Retinal pigment epithelial cell (primary cell): ENCODE data around the gene ANKS1A.
A peak's percentile ranks its signal among the peaks of the same experiment; 100 is the strongest.
"Not testable (repeated sequence)": the region's sequence is repeated elsewhere in the genome, so short reads cannot be mapped to it uniquely, and the experiment has no call there.

ENCODE experiments used
- DNase-seq: peaks from one replicate; pipeline ENCODE4 v3.0.0-alpha.2; 2010; ENCODE audit warnings: low read depth
- H3K4me3 ChIP-seq: 2 replicates; pipeline ENCODE4 v1.5.1; 2011; ENCODE audit warnings: mild to moderate bottlenecking, low read length, control low read depth, moderate library complexity
- TF ChIP-seq, protein P1 (sequence below): conservative IDR thresholded peaks from 2 replicates; pipeline ENCODE4 v1.5.1; 2011; ENCODE audit warnings: low read depth, low read length, control low read depth, inconsistent platforms

Gene ANKS1A

GRCh38 chr6:34888874-34889555 lies at the start of gene ANKS1A:
Gene ANKS1A (plus strand): TSS chr6:34889255. CDS start chr6:34889403, 148 bp downstream.
- TF ChIP-seq, protein P1, sequence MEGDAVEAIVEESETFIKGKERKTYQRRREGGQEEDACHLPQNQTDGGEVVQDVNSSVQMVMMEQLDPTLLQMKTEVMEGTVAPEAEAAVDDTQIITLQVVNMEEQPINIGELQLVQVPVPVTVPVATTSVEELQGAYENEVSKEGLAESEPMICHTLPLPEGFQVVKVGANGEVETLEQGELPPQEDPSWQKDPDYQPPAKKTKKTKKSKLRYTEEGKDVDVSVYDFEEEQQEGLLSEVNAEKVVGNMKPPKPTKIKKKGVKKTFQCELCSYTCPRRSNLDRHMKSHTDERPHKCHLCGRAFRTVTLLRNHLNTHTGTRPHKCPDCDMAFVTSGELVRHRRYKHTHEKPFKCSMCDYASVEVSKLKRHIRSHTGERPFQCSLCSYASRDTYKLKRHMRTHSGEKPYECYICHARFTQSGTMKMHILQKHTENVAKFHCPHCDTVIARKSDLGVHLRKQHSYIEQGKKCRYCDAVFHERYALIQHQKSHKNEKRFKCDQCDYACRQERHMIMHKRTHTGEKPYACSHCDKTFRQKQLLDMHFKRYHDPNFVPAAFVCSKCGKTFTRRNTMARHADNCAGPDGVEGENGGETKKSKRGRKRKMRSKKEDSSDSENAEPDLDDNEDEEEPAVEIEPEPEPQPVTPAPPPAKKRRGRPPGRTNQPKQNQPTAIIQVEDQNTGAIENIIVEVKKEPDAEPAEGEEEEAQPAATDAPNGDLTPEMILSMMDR = no peak
- no peak for DNase-seq
- peak within 1 kb of the TSS; percentile 82 for H3K4me3 ChIP-seq

- H3K4me3 ChIP-seq = no peak overlapping the region
- DNase-seq = no peak
- TF ChIP-seq, protein P1 = no peak
Observed at GRCh38 chr6:34839666-34840352, 49.2 kb upstream of the ANKS1A start.

DNA sequence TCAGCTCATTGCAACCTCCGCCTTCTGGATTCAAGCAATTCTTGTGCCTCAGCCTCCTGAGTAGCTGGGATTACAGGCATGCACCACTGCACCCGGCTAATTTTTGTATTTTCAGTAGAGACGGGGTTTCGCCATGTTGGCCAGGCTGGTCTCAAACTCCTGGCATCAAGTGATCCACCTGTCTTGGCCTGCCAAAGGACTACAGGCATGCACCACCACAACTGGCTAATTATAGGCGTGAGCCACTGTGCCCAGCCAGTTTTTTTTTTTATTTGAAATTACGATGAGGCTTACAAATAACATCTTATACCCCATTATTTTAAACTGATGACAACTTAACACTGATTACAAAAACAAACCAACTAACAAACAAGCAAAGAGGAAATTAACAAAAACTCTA lies 40.0 kb upstream of the ANKS1A start:
- H3K4me3 ChIP-seq, DNase-seq: not testable (repeated sequence)

DNA sequence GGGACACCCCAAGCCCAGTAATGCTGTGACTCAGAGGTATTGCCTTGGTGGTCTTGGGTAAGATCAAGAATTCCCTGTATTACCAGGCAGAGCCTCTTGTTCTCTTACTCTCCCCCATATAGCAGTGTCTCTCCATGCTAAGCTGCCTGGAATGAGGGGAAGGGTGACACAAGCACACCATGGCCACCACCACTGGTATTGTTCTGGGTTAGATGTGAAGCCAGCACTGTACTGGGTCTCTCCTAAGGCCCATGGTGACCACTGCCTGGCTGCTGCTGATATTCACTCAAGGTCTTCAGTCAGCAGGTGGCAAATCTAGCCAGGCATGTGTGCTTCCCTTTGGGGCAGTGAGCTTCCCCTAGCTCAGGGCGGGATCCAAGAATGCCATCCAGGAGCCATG lies 37.7 kb upstream of the ANKS1A start:
- H3K4me3 ChIP-seq = no peak overlapping the region
- no peak for DNase-seq
- TF ChIP-seq, protein P1 = no peak

- H3K4me3 ChIP-seq = no peak overlapping the region
- DNase-seq = peak; percentile 11
- TF ChIP-seq, protein P1 = no peak
Observed at GRCh38 chr6:34852406-34853085, 36.5 kb upstream of the ANKS1A start.

GRCh38 chr6:34855463-34855862 lies 33.6 kb upstream of the ANKS1A start:
- DNase-seq = no peak
- TF ChIP-seq, protein P1 = no peak
- H3K4me3 ChIP-seq = no peak overlapping the region

- no peak for DNase-seq
- TF ChIP-seq, protein P1 = no peak
- no peak overlapping the region for H3K4me3 ChIP-seq
Observed at GRCh38 chr6:34858681-34859080, 30.4 kb upstream of the ANKS1A start.
